Natural killer cell (primary cell): ENCODE data around the gene SLC16A6. TPM values are rescaled to one million over a fixed set of nuclear protein-coding genes. Genes with fewer than 3 reads are reported as not detected.
"Not testable (repeated sequence)": the region's sequence is repeated elsewhere in the genome, so short reads cannot be mapped to it uniquely, and the experiment has no call there.

Source experiments
- ATAC-seq, 3 donors: fragments of 150-1000 bp in 2 of 3; fragments of 200-7000 bp in 1 of 3; cut with Tn5 transposase; 1 replicate in 1 of 3; 2 replicates in 2 of 3; pipeline ENCODE4 v1.10.0; 2021; ENCODE audit warnings: mild to moderate bottlenecking in 2 of 3, moderate library complexity in 2 of 3
- DNase-seq, 2 donors: peaks; one replicate each; pipeline versions ENCODE4 v3.0.0 to v3.0.0-alpha.2; 2013 to 2021; ENCODE audit warnings: mixed read lengths in 1 of 2
- H3K27ac ChIP-seq: one replicate; pipeline ENCODE4 v1.5.1; 2013; ENCODE audit warnings: mild to moderate bottlenecking, low read length
- H3K27me3 ChIP-seq: one replicate; pipeline ENCODE4 v1.6.1; 2013; ENCODE audit warnings: low read length; ENCODE audit not compliant: control insufficient read depth, insufficient read depth
- H3K36me3 ChIP-seq: one replicate; pipeline ENCODE4 v1.6.1; 2013; ENCODE audit warnings: low read length; ENCODE audit not compliant: control insufficient read depth, insufficient read depth
- H3K4me1 ChIP-seq: one replicate; pipeline ENCODE4 v1.6.1; 2013; ENCODE audit warnings: low read length; ENCODE audit not compliant: control insufficient read depth, insufficient read depth
- H3K4me3 ChIP-seq: one replicate; pipeline ENCODE4 v1.5.1; 2013; ENCODE audit warnings: low read length
- H3K9me3 ChIP-seq: one replicate; pipeline ENCODE4 v1.6.1; 2013; ENCODE audit warnings: low read length; ENCODE audit not compliant: control insufficient read depth, insufficient read depth
- H3K27ac Mint-ChIP-seq, 2 donors: one replicate each; pipeline ENCODE4 v1.8.0; 2022; ENCODE audit warnings: mild to moderate bottlenecking in 2 of 2, mixed read lengths in 2 of 2, moderate library complexity in 1 of 2
- H3K27me3 Mint-ChIP-seq, 2 donors: one replicate each; pipeline ENCODE4 v1.8.0; 2022; ENCODE audit warnings: low read depth in 2 of 2, mixed read lengths in 2 of 2
- H3K36me3 Mint-ChIP-seq: one replicate; pipeline ENCODE4 v1.8.0; 2022; ENCODE audit warnings: mixed read lengths
- H3K4me1 Mint-ChIP-seq, 2 donors: one replicate each; pipeline ENCODE4 v1.8.0; 2022; ENCODE audit warnings: mixed read lengths in 2 of 2
- H3K4me3 Mint-ChIP-seq: one replicate; pipeline ENCODE4 v1.8.0; 2022; ENCODE audit warnings: mild to moderate bottlenecking, moderate library complexity, mixed read lengths
- H3K9me3 Mint-ChIP-seq, 2 donors: one replicate each; pipeline ENCODE4 v1.8.0; 2022; ENCODE audit warnings: mixed read lengths in 2 of 2
- CTCF ChIP-seq: fragments of 200-600 bp; IDR thresholded peaks from one replicate; pipeline ENCODE4 v1.8.0; 2022; ENCODE audit warnings: antibody characterized with exemption
- WGBS: methylation state at CpG from one replicate; pipeline ENCODE4 v1.1.7; 2013; ENCODE audit warnings: missing lambda C conversion rate; ENCODE audit not compliant: insufficient coverage; 5-methylcytosine and 5-hydroxymethylcytosine counted together
- intact Hi-C: fragments of 100-400 bp; cut with micrococcal nuclease; formaldehyde crosslinking; loops from one replicate; pipeline ENCODE4 v1.14.2; 2022
- total RNA-seq, 4 donors: library from RNA; stranded (reverse); fragments of 120-200 nt in 1 of 4; gene quantifications; one replicate each; pipeline versions ENCODE4 v1.2.3 to v1.2.4, GENCODE V29; 2013 to 2022

The SLC16A6 gene
- total RNA-seq, 3 donors from 2014 or later (not counting 1 experiment from before 2014, with no cell fraction given) = 16.5 to 20.9 (median 19.4) TPM

DNA sequence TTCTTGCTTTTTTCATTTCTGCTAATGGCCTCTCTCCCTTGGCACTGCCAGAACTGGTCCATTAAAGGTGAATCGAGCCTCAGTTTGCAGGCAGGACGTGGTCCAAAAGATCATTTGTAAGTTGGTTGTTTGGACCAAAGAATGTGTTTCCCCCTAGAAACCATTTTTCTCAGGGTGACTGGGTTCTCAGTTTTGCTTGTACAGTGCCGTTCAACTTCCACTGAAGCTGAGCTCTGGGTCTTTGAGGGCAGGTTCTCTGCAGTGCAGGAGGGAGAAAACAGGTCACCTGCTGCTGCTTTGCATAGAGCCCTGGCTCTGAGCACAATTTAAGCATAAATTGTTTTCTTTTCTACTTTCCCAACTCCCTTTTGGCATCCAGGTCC lies 52.1 kb downstream of the SLC16A6 start:
- no peaks in the 10 kb centered on the region for H3K9me3 ChIP-seq
- no peaks in the 10 kb centered on the region for H3K9me3 Mint-ChIP-seq
- peaks cover 59% of the 10 kb centered on the region for H3K4me1 ChIP-seq
- ATAC-seq (no peak), DNase-seq (peak; percentile 14 to 49)
- WGBS = 19% methylated on average over 2 of the region's 3 CpGs
- H3K4me3 ChIP-seq = no peak overlapping the region
- H3K27ac ChIP-seq = peak overlapping the region; percentile 93
- H3K4me3 Mint-ChIP-seq = peak overlapping the region; percentile 90
- peaks cover 61 to 66% of the 10 kb centered on the region in 2 donors for H3K4me1 Mint-ChIP-seq
- peak overlapping the region; percentile 98 to 100 for H3K27ac Mint-ChIP-seq
- no peaks in the 10 kb centered on the region for H3K27me3 ChIP-seq
- intact Hi-C loops = no loop called here
- no peaks in the 10 kb centered on the region for H3K36me3 ChIP-seq
- no peaks in the 10 kb centered on the region for H3K36me3 Mint-ChIP-seq
- TF ChIP-seq CTCF = no peak
- H3K27me3 Mint-ChIP-seq = no peaks in the 10 kb centered on the region

GRCh38 chr17:68238164-68238870 lies 52.6 kb downstream of the SLC16A6 start:
- peak overlapping the region; percentile 98 to 100 for H3K27ac Mint-ChIP-seq
- H3K4me1 ChIP-seq = peaks cover 65% of the 10 kb centered on the region
- H3K4me3 Mint-ChIP-seq = peak overlapping the region; percentile 90
- no peaks in the 10 kb centered on the region for H3K9me3 ChIP-seq
- peaks cover 64 to 65% of the 10 kb centered on the region in 2 donors for H3K4me1 Mint-ChIP-seq
- intact Hi-C loops = no loop called here
- WGBS = 40% methylated on average over 1 of the region's 3 CpGs
- H3K4me3 ChIP-seq = peak overlapping the region; percentile 24
- no peaks in the 10 kb centered on the region for H3K27me3 ChIP-seq
- ATAC-seq (no peak), DNase-seq (peak in 1 of 2 donors; percentile 76)
- no peak for TF ChIP-seq CTCF
- H3K36me3 Mint-ChIP-seq = no peaks in the 10 kb centered on the region
- H3K9me3 Mint-ChIP-seq = no peaks in the 10 kb centered on the region
- H3K27ac ChIP-seq = peak overlapping the region; percentile 93
- H3K27me3 Mint-ChIP-seq = no peaks in the 10 kb centered on the region
- H3K36me3 ChIP-seq = no peaks in the 10 kb centered on the region

GRCh38 chr17:68237369-68238163 lies 53.4 kb downstream of the SLC16A6 start:
- 1% methylated on average over 15 of the region's 16 CpGs for WGBS
- H3K9me3 ChIP-seq, H3K9me3 Mint-ChIP-seq, H3K36me3 Mint-ChIP-seq, H3K27me3 Mint-ChIP-seq, H3K27me3 ChIP-seq, H3K36me3 ChIP-seq: not testable (repeated sequence)
- H3K27ac ChIP-seq = peak overlapping the region; percentile 93
- Mint-ChIP-seq H3K4me1 (peaks cover 71 to 73% of the 10 kb centered on the region in 2 donors), H3K4me3 (peak overlapping the region; percentile 90), H3K27ac (peak overlapping the region; percentile 98 to 100)
- peak; percentile 60 to 85 for DNase-seq
- H3K4me1 ChIP-seq = peaks cover 72% of the 10 kb centered on the region
- peak overlapping the region; percentile 24 for H3K4me3 ChIP-seq
- ATAC-seq = peak; percentile 61 to 88 (median 76)
- intact Hi-C loops = loop anchor here (1.0 kb wide), 2 partner anchors 15 to 16 kb away; no protein-coding TSS in a partner anchor

GRCh38 chr17:68235336-68235791 lies 55.6 kb downstream of the SLC16A6 start:
- intact Hi-C loops = loop anchor here (1.0 kb wide), 2 partner anchors 10 to 12 kb away; no protein-coding TSS in a partner anchor
- ATAC-seq (peak; percentile 28 to 43 (median 39)), DNase-seq (peak; percentile 49 to 60)
- Mint-ChIP-seq H3K27ac (peak overlapping the region; percentile 94 to 100), H3K4me1 (peaks cover 66 to 68% of the 10 kb centered on the region in 2 donors), H3K4me3 (peak overlapping the region; percentile 79)
- H3K27me3 Mint-ChIP-seq, H3K36me3 Mint-ChIP-seq, H3K9me3 ChIP-seq, H3K4me3 ChIP-seq, H3K9me3 Mint-ChIP-seq, H3K27me3 ChIP-seq, H3K36me3 ChIP-seq: not testable (repeated sequence)
- Histone ChIP-seq H3K27ac (peak overlapping the region; percentile 97), H3K4me1 (peaks cover 77% of the 10 kb centered on the region)
- WGBS = 19% methylated on average over 11 of the region's 11 CpGs

- not testable (repeated sequence) for H3K27me3 Mint-ChIP-seq, H3K36me3 Mint-ChIP-seq, H3K36me3 ChIP-seq, H3K9me3 ChIP-seq, H3K4me3 ChIP-seq, H3K27me3 ChIP-seq, H3K9me3 Mint-ChIP-seq
- ATAC-seq = peak; percentile 52 to 75 (median 71)
- WGBS = 49% methylated on average over 9 of the region's 12 CpGs
- Mint-ChIP-seq H3K27ac (peak overlapping the region; percentile 94 to 100), H3K4me1 (peaks cover 62 to 64% of the 10 kb centered on the region in 2 donors), H3K4me3 (peak overlapping the region; percentile 79)
- Histone ChIP-seq H3K27ac (peak overlapping the region; percentile 97), H3K4me1 (peaks cover 74% of the 10 kb centered on the region)
- intact Hi-C loops = loop anchor here (1.0 kb wide), 2 partner anchors 10 to 12 kb away; no protein-coding TSS in a partner anchor
- peak; percentile 63 to 86 for DNase-seq
Measured at GRCh38 chr17:68234726-68235335, 56.1 kb downstream of the SLC16A6 start.

- peaks cover 53% of the 10 kb centered on the region for H3K4me1 ChIP-seq
- H3K4me3 Mint-ChIP-seq = peak overlapping the region; percentile 61
- H3K9me3 ChIP-seq, H3K36me3 Mint-ChIP-seq, H3K36me3 ChIP-seq, H3K9me3 Mint-ChIP-seq, H3K27me3 Mint-ChIP-seq, H3K4me3 ChIP-seq, DNase-seq, intact Hi-C loops, H3K27me3 ChIP-seq: not testable (repeated sequence)
- WGBS = no CpG with 5 or more reads among the region's 1 CpG
- H3K27ac Mint-ChIP-seq = peak overlapping the region; percentile 94 to 100
- H3K27ac ChIP-seq = peak overlapping the region; percentile 52
- H3K4me1 Mint-ChIP-seq = peaks cover 57 to 59% of the 10 kb centered on the region in 2 donors
- peak in 1 of 3 donors; percentile 18 for ATAC-seq
Measured at GRCh38 chr17:68232741-68233140, 58.2 kb downstream of the SLC16A6 start.
